GM12872 (cell line): Measurements from ENCODE around the gene NRROS.

Experiments
- TF ChIP-seq, protein P1 (sequence below): IDR thresholded peaks from 3 replicates; pipeline ENCODE4 v1.5.1; 2011; ENCODE audit warnings: low read depth, mild to moderate bottlenecking, low read length, moderate library complexity; ENCODE audit not compliant: insufficient read depth

The NRROS gene

DNA sequence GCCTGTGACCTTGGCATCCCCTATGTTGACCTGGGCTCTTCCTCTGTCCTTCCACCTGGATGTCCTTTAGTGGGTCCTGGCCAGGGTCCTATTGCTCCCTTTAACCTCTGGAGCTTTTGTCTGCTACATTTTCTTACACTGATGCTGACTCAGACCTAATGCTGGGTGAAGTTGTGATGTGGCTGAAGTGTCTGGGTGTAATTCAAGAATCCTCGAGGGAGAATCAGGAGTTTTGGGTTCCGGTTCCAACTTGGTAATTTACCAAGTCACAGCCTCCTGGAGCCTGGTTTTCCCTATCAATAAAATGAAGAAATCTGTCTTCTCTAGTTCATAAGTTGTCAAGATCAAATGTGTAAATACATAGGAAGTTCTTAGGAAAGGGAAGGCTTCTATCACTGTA, 46.9 kb downstream of the NRROS start:
- TF ChIP-seq, protein P1, sequence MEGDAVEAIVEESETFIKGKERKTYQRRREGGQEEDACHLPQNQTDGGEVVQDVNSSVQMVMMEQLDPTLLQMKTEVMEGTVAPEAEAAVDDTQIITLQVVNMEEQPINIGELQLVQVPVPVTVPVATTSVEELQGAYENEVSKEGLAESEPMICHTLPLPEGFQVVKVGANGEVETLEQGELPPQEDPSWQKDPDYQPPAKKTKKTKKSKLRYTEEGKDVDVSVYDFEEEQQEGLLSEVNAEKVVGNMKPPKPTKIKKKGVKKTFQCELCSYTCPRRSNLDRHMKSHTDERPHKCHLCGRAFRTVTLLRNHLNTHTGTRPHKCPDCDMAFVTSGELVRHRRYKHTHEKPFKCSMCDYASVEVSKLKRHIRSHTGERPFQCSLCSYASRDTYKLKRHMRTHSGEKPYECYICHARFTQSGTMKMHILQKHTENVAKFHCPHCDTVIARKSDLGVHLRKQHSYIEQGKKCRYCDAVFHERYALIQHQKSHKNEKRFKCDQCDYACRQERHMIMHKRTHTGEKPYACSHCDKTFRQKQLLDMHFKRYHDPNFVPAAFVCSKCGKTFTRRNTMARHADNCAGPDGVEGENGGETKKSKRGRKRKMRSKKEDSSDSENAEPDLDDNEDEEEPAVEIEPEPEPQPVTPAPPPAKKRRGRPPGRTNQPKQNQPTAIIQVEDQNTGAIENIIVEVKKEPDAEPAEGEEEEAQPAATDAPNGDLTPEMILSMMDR, result no peak

DNA sequence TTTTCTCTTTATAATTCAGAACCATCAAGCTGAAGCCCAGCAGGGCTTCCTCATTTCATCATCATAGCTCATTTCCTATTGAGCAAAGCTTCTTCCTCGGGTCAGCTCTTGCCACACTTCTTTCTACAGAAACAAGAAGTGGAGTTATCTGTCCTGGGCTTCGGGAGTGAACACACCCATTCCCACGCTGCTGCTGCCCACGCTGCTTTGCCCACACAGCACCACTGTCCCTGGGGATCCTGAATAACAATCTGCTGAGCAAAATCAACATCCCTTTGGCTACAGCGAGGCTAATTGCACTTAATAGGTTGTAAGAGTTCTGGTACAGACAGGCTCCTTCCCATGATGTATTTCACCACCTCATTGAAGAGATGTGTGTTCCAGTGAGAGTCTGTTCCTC, 48.9 kb downstream of the NRROS start:
- TF ChIP-seq, protein P1, result no peak

DNA sequence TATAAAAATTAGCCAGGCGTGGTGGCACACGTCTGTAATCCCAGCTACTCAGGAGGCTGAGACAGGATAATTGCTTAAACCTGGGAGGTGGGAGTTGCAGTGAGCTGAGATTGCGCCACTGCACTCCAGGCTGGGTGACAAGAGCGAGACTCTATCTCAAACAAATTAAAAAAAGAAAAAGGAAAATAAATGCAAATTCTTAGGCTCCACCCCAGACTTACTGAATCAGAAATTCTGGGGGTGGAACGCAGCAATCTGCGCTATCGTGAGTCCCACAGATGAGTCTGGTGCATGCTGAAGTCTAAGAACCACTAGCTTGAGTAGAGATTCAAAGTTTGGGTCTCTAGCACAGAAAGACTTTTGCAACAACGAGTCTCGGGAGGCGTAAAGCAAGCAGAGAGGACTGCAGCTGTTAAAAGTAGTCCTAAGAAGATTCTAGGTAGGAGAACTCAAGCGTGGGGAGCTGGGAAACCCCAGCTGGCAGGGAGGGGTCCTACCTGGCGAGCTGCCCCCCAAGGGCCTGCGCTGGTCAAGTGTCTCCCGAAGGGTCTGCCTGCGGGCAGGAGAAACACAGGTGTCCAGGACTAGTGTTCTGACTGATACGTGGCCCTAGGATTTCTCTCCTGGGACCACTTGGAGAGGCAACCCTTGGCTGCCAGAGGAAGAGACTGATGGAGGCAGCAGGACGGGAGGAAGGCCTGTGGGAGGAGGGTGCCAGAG, 50.6 kb downstream of the NRROS start:
- TF ChIP-seq, protein P1, result no peak

DNA sequence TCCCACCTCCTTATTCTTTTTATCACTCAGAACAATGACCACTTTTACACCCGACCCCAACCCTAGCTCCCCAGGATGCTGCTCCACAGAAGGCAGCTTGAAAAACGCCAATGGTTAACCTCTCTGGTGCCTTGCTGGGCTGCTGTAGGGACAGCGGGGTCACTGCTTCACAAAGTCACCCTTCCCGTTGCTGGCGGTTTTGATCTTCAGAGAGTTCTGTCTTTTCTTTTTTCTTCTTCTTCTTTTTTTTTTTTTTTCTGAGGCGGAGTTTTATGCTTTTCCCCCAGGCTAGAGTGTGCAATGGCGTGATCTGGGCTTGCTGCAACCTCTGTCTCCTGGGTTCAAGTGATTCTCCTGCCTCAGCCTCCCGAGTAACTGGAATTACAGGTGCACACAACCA, 51.9 kb downstream of the NRROS start:
- TF ChIP-seq, protein P1, result no peak

DNA sequence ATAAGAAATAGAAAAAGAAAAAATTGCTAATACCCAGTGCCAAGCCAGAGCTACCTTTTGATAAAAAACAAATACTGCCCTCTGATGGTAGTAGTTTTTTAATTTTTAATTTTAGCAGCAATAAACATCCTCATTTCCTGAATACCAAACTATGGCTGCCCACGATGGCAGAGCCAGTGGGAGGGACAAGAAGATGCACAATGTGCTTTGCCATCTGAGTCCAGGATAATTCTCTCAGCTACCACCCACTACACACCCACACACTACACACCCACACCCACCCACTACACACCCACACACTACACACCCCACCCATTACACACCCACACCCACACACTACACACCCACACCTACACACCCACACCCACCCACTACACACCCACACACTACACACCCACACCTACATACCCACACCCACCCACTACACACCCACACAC, 54.7 kb downstream of the NRROS start:
- TF ChIP-seq, protein P1, result no peak

DNA sequence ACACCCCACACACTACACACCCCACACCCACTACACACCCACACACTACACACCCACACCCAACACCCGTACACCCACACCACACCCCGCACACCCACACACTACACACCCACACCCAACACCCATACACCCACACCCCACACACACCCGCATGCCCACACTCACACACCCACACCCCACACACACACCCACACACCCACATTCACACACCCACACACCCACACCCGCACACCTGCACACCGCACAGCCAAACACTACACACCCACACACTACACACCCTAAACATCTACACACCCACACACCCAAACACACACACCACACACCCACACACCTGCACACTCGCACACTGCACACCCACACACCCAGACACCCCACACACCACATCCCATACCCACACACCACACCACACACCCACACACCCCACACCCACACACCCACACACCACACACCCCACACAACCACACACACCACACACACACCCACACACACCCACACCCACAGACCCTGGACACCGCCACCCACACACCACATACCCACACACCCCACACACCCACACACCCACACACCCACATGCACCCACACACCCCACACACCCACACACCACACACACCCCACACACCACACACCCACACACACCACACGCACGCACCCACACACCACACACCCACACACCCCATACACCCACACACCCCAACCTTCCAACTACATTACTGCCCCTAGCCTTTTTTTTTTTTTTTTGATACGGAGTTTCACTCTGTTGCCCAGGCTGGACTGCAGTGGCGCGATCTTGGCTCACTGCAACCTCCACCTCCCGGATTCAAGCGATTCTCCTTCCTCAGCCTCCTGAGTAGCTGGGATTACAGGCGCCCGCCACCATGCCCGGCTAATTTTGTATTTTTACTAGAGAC, 55.7 kb downstream of the NRROS start:
- TF ChIP-seq, protein P1, result no peak

DNA sequence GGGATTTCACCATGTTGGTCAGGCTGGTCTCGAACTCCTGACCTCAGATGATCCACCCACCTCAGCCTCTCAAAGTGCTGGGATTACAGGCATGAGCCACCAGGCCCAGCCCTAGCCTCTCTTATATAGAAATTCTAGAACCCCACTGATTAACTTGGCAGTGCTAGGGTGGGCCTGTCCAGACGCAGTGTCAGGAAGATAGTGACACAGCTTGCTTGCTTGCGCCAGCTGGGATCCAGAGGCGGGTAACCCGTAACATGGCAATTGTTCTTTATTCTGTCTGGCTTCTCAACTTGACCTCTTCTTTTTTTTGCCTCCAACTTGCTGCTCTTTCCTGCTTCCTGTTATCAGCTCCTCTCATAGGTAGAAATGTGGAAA, 56.3 kb downstream of the NRROS start:
- TF ChIP-seq, protein P1, result no peak
